K562 (cell line): ENCODE data around the gene ZDHHC12. TPM values are rescaled to one million over a fixed set of nuclear protein-coding genes. Genes with fewer than 3 reads are reported as not detected.

Source experiments
- ATAC-seq: fragments of 200-7000 bp; cut with Tn5 transposase; 3 replicates; pipeline ENCODE4 v1.9.1; 2020; ENCODE audit warnings: moderate library complexity
- BruUV-seq: library from RNA; stranded (reverse); fragments of 400-500 nt; replicated peaks from 2 replicates; lab custom pipeline; 2021; lab: Mats Ljungman, UMichigan
- CTCF ChIA-PET: fragments of 300-600 bp; formaldehyde crosslinking; extraction: SDS; loops from one replicate; lab custom pipeline; 2021; ENCODE audit warnings: low intra/inter-chr PET ratio; lab: Yijun Ruan, JAX
- POLR2A ChIA-PET: fragments of 300-600, 350-650 bp; sonication (Branson Sonifier 250); formaldehyde crosslinking; extraction: SDS; loops from one replicate; lab custom pipeline; 2021; ENCODE audit warnings: antibody characterized with exemption, inconsistent platforms; lab: Yijun Ruan, JAX
- DNase-seq, 4 experiments: peaks; one replicate each; pipeline versions ENCODE4 v3.0.0 to v3.0.0-alpha.2; 2011 to 2018; ENCODE audit warnings: low spot score in 3 of 4, mixed read lengths in 3 of 4; ENCODE audit errors: extremely low read depth in 1 of 4
- FAIRE-seq: peaks from 2 replicates; lab custom pipeline; 2011; peaks lifted over from hg19 to GRCh38; lab: Jason Lieb, UNC
- H2AFZ ChIP-seq: 2 replicates; pipeline ENCODE4 v1.6.0; 2011; ENCODE audit warnings: low read depth, low read length, control low read depth, inconsistent platforms
- H3K27ac ChIP-seq: fragments of 200-600 bp; 3 replicates; pipeline ENCODE4 v1.8.0; 2011; ENCODE audit warnings: low read depth, mild to moderate bottlenecking, control low read depth, inconsistent platforms, low read length, moderate library complexity, mixed read lengths; ENCODE audit errors: extremely low read depth
- H3K27me3 ChIP-seq, 2 experiments: fragments of 300-600 bp in 1 of 2; 2 replicates in 1 of 2; 3 replicates in 1 of 2; pipeline versions ENCODE4 v1.6.0 to v1.8.0; 2011; ENCODE audit warnings: inconsistent platforms in 2 of 2, low read length in 2 of 2, mild to moderate bottlenecking in 1 of 2, mixed read lengths in 1 of 2, moderate library complexity in 1 of 2; ENCODE audit not compliant: control insufficient read depth in 2 of 2, insufficient read depth in 2 of 2
- H3K36me3 ChIP-seq: fragments of 300-600 bp; 3 replicates; pipeline ENCODE4 v1.8.0; 2011; ENCODE audit warnings: mild to moderate bottlenecking, low read length, inconsistent platforms; ENCODE audit not compliant: control insufficient read depth, insufficient read depth
- H3K4me1 ChIP-seq, 2 experiments: fragments of 200-600 bp in 1 of 2; replicated peaks in 1 of 2; 2 replicates in 1 of 2; 3 replicates in 1 of 2; pipeline versions ENCODE4 v1.5.1 to v1.8.0; 2011; ENCODE audit warnings: inconsistent platforms in 2 of 2, low read length in 2 of 2, mild to moderate bottlenecking in 1 of 2, mixed read lengths in 1 of 2, moderate library complexity in 1 of 2; ENCODE audit not compliant: control insufficient read depth in 2 of 2, insufficient read depth in 2 of 2
- H3K4me2 ChIP-seq: 2 replicates; pipeline ENCODE4 v1.6.1; 2011; ENCODE audit warnings: low read length, control low read depth, inconsistent platforms, mixed read lengths; ENCODE audit not compliant: insufficient read depth
- H3K4me3 ChIP-seq: fragments of 200-600 bp; sonication (generic), shearing (Covaris generic); 2 replicates; pipeline ENCODE4 v1.5.1; 2016; ENCODE audit warnings: control low read depth, inconsistent platforms
- H3K79me2 ChIP-seq: fragments of 200-600 bp; 3 replicates; pipeline ENCODE4 v1.8.0; 2011; ENCODE audit warnings: low read length, inconsistent platforms; ENCODE audit not compliant: control insufficient read depth, insufficient read depth
- H3K9ac ChIP-seq, 2 experiments: 2 replicates each; pipeline versions ENCODE4 v1.6.0 to v1.6.1; 2011; ENCODE audit warnings: low read depth in 2 of 2, low read length in 2 of 2, control low read depth in 1 of 2, inconsistent platforms in 1 of 2, mild to moderate bottlenecking in 1 of 2, mixed read lengths in 1 of 2; ENCODE audit not compliant: insufficient read depth in 1 of 2
- H3K9me1 ChIP-seq: one replicate; pipeline ENCODE4 v1.6.0; 2011; ENCODE audit warnings: inconsistent platforms, mild to moderate bottlenecking, low read length, moderate library complexity; ENCODE audit not compliant: control insufficient read depth, insufficient read depth
- H3K9me3 ChIP-seq: replicated peaks from 2 replicates; pipeline ENCODE4 v1.5.1; 2011; ENCODE audit warnings: low read depth, low read length, inconsistent platforms; ENCODE audit not compliant: control insufficient read depth, insufficient read depth
- H4K20me1 ChIP-seq: replicated peaks from 2 replicates; pipeline ENCODE4 v1.6.1; 2011; ENCODE audit warnings: low read length, inconsistent platforms, mixed read lengths; ENCODE audit not compliant: control insufficient read depth, insufficient read depth
- ASH1L ChIP-seq: fragments of 450-650 bp; IDR thresholded peaks from 2 replicates; pipeline ENCODE4 v1.6.1; 2018; ENCODE audit warnings: borderline replicate concordance, mild to moderate bottlenecking, low read depth; ENCODE audit not compliant: partially characterized antibody
- ATF7 ChIP-seq: fragments of 450-650 bp; IDR thresholded peaks from 2 replicates; pipeline ENCODE4 v1.7.1; 2014; ENCODE audit warnings: mild to moderate bottlenecking, moderate library complexity
- ERF ChIP-seq: fragments of 450-650 bp; formaldehyde crosslinking; IDR thresholded peaks from 2 replicates; pipeline ENCODE4 v1.4.0; 2020; ENCODE audit warnings: mild to moderate bottlenecking, mixed read lengths
- KAT7 ChIP-seq: sonication (generic); formaldehyde crosslinking; IDR thresholded peaks from 2 replicates; pipeline ENCODE4 v1.8.0; 2022; ENCODE audit warnings: missing genetic modification reagents, mild to moderate bottlenecking, borderline replicate concordance
- RAD21 ChIP-seq, 2 experiments: fragments of 250-450 bp in 1 of 2; fragments of 450-650 bp in 1 of 2; sonication (Bioruptor Pico) in 1 of 2; formaldehyde crosslinking in 1 of 2; IDR thresholded peaks in 1 of 2; conservative IDR thresholded peaks in 1 of 2; 2 replicates each; pipeline versions ENCODE4 v1.4.0 to v1.8.0; 2020 to 2022; ENCODE audit warnings: mild to moderate bottlenecking in 2 of 2, moderate library complexity in 1 of 2
- RFX1 ChIP-seq: fragments of 450-650 bp; IDR thresholded peaks from 2 replicates; pipeline ENCODE4 v1.6.1; 2016; ENCODE audit warnings: mild to moderate bottlenecking, moderate library complexity
- SRSF1 ChIP-seq: fragments of 200-400 bp; formaldehyde crosslinking; IDR thresholded peaks from 2 replicates; pipeline ENCODE4 v1.6.1; 2017; ENCODE audit warnings: mild to moderate bottlenecking, low read depth, low read length, moderate library complexity
- YY1 ChIP-seq, 3 experiments: IDR thresholded peaks; 2 replicates each; pipeline ENCODE4 v1.6.1; 2011; ENCODE audit warnings: low read length in 2 of 3, mild to moderate bottlenecking in 2 of 3, moderate library complexity in 2 of 3, borderline replicate concordance in 1 of 3, control low read depth in 1 of 3, low read depth in 1 of 3; ENCODE audit not compliant: insufficient read depth in 3 of 3, insufficient replicate concordance in 2 of 3, control insufficient read depth in 1 of 3, insufficient read length in 1 of 3; ENCODE audit errors: extremely low read depth in 1 of 3
- ZNF639 ChIP-seq, 2 experiments: fragments of 200-800 bp in 1 of 2; sonication (Bioruptor generic) in 1 of 2; sonication (generic) in 1 of 2; formaldehyde crosslinking in 1 of 2; IDR thresholded peaks in 1 of 2; conservative IDR thresholded peaks in 1 of 2; 2 replicates each; pipeline versions ENCODE4 v1.5.0 to v1.6.1; 2016 to 2020; ENCODE audit warnings: missing compliant biosample characterization in 1 of 2, missing genetic modification characterization in 1 of 2, missing genetic modification reagents in 1 of 2
- WGBS: fragments of 100-300 bp; shearing (Covaris generic); methylation state at CpG from one replicate; pipeline ENCODE4 v1.1.6; 2016; ENCODE audit warnings: low coverage, mixed read lengths; ENCODE audit not compliant: insufficient coverage; ENCODE audit errors: missing lambda C conversion rate; 5-methylcytosine and 5-hydroxymethylcytosine counted together
- in situ Hi-C: fragments of 300-500 bp; cut with MboI; formaldehyde crosslinking; loops from 4 replicates; pipeline ENCODE4 v1.15.0; 2018; ENCODE audit warnings: inconsistent platforms, mixed read lengths
- intact Hi-C: fragments of 100-400 bp; cut with micrococcal nuclease; formaldehyde crosslinking; loops from 2 replicates; pipeline ENCODE4 v1.14.2; 2022
- polyA plus RNA-seq, 8 experiments: library from polyadenylated mRNA; depleted of rRNA in 4 of 8; stranded (reverse) in 5 of 8; unstranded in 3 of 8; fragments of >200 nt; fragmentation: Nextera tagmentation in 2 of 8; fragmentation: Illumina TruSeq in 1 of 8; extraction: Ambion mirVana in 2 of 8; extraction: Trizol in 1 of 8; gene quantifications; 2 replicates each; pipeline versions ENCODE4 v1.2.1 to v1.2.3, GENCODE V29; 2011 to 2014; ENCODE audit warnings: inconsistent platforms in 1 of 8, missing spikeins in 1 of 8
- total RNA-seq, 7 experiments: library from RNA; depleted of rRNA in 6 of 7; stranded (reverse); fragments of >200 nt in 6 of 7; fragmentation: Illumina TruSeq in 2 of 7; extraction: Trizol in 2 of 7; gene quantifications; 2 replicates each; pipeline versions ENCODE4 v1.2.1 to v1.2.3, GENCODE V29; 2011 to 2021; ENCODE audit warnings: low replicate concordance in 1 of 7
- TF ChIP-seq, protein P1 (sequence below), 3 experiments: IDR thresholded peaks in 2 of 3; conservative IDR thresholded peaks in 1 of 3; 2 replicates each; pipeline ENCODE4 v1.5.1; 2011 to 2012; ENCODE audit warnings: low read length in 3 of 3, mild to moderate bottlenecking in 3 of 3, control low read depth in 2 of 3, improper control_type of control experiment in 1 of 3, inconsistent platforms in 1 of 3, low read depth in 1 of 3, mixed read lengths in 1 of 3, moderate library complexity in 1 of 3; ENCODE audit not compliant: insufficient read depth in 2 of 3

The ZDHHC12 gene
- total and polyA plus RNA-seq, 9 of the 15 experiments (the other 6 are each of a cell fraction or from before 2014, with no cell fraction given): 0.21 to 38.0 (median 13.8) TPM

- TF ChIP-seq RAD21 (CRISPR knock-in tag; conservative IDR thresholded peaks at IDR 0.05 in 1 of 2, IDR thresholded peaks at IDR 0.05 in 1 of 2) (no peak), ERF (CRISPR knock-in tag) (no peak), SRSF1 (no peak), ATF7 (no peak), KAT7 (CRISPR knock-in tag) (no peak), ZNF639 (CRISPR knock-in tag; conservative IDR thresholded peaks at IDR 0.05 in 1 of 2, IDR thresholded peaks at IDR 0.05 in 1 of 2) (no peak), ASH1L (no peak)
Measured at GRCh38 chr9:128765499-128765898, 41.6 kb upstream of the ZDHHC12 start (continued).

- no peak overlapping the region for H2AFZ ChIP-seq
- ChIA-PET POLR2A (interaction anchor here (1.3 kb wide), 1 partner anchor 19 kb away, joined by 3 read pairs; no protein-coding TSS in a partner anchor), CTCF (no interaction called here)
- peaks cover 3% of the 10 kb centered on the region for H3K9me1 ChIP-seq
- no peaks in the 10 kb centered on the region for H3K9me3 ChIP-seq
- peak in 1 of 4 experiments; percentile 38 for DNase-seq
- no peak overlapping the region for H3K27ac ChIP-seq
- WGBS: 57% methylated on average over 6 of the region's 6 CpGs
- no peak for FAIRE-seq
- H3K4me2 ChIP-seq: no peak overlapping the region
- peaks cover 5% of the 10 kb centered on the region; the same call in 1 of the 3 replicates for H3K36me3 ChIP-seq
- peak; percentile 38; the same call in 2 of the 3 replicates for ATAC-seq
- H4K20me1 ChIP-seq: no peaks in the 10 kb centered on the region
- H3K4me1 ChIP-seq: peaks cover 13% of the 10 kb centered on the region in 2 experiments; a peak in 4 of 5 replicates
- intact Hi-C loops: loop anchor here (5.0 kb wide), 1 partner anchor 53 kb away; the partner anchor contains the start of gene ENDOG
- H3K27me3 ChIP-seq: no peaks in the 10 kb centered on the region
- BruUV-seq: no TSS peak
- no peak overlapping the region for H3K4me3 ChIP-seq
- in situ Hi-C loops: no loop called here
- no peaks in the 10 kb centered on the region for H3K79me2 ChIP-seq
- peak overlapping the region in 1 of 2 experiments; percentile 15; a peak in 1 of 4 replicates for H3K9ac ChIP-seq
- TF ChIP-seq RAD21 (CRISPR knock-in tag; conservative IDR thresholded peaks at IDR 0.05 in 1 of 2, IDR thresholded peaks at IDR 0.05 in 1 of 2) (peak in 1 of 2 experiments; percentile 43; a peak in 1 of 4 replicates), RFX1 (peak; percentile 20), YY1 (IDR thresholded peaks at IDR 0.05; ENCODE audit: borderline replicate concordance in 1 of 3, control insufficient read depth in 1 of 3, extremely low read depth in 1 of 3, insufficient read depth in 3 of 3, insufficient read length in 1 of 3, insufficient replicate concordance in 2 of 3, low read depth in 1 of 3, low read length in 2 of 3) (peak in 2 of 3 experiments; percentile 28 to 82)
- TF ChIP-seq, protein P1, sequence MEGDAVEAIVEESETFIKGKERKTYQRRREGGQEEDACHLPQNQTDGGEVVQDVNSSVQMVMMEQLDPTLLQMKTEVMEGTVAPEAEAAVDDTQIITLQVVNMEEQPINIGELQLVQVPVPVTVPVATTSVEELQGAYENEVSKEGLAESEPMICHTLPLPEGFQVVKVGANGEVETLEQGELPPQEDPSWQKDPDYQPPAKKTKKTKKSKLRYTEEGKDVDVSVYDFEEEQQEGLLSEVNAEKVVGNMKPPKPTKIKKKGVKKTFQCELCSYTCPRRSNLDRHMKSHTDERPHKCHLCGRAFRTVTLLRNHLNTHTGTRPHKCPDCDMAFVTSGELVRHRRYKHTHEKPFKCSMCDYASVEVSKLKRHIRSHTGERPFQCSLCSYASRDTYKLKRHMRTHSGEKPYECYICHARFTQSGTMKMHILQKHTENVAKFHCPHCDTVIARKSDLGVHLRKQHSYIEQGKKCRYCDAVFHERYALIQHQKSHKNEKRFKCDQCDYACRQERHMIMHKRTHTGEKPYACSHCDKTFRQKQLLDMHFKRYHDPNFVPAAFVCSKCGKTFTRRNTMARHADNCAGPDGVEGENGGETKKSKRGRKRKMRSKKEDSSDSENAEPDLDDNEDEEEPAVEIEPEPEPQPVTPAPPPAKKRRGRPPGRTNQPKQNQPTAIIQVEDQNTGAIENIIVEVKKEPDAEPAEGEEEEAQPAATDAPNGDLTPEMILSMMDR (IDR thresholded peaks at IDR 0.05 in 2 of 3, conservative IDR thresholded peaks at IDR 0.05 in 1 of 3; ENCODE audit: insufficient read depth in 2 of 3, low read depth in 1 of 3, low read length in 3 of 3): peak; percentile 27 to 42 (median 38); a peak in 3 of 6 replicates
Measured at GRCh38 chr9:128764361-128764760, 40.4 kb upstream of the ZDHHC12 start.
